ENCODE results near the gene SFMBT2. TPM values are rescaled to one million over a fixed set of nuclear protein-coding genes. Genes with fewer than 3 reads are reported as not detected.

The SFMBT2 gene
- total RNA-seq, 2 experiments from 2014 or later = 7.9 to 8.3 TPM

DNA sequence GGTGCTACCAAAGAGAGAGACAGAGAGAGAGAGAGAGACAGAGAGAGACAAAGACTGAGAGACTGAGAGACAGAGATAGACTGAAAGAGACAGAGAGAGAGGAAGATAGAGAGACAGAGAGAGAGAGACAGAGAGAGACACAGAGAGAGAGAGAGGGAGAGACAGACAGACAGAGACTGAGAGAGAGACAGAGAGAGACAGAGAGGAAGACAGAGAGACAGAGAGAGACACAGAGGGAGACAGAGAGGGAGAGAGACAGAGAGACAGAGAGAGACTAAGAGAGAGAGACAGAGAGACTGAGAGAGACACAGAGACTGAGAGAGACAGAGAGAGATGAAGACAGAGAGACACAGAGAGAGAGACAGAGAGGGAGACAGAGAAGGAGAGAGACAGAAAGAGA lies 91.2 kb downstream of the SFMBT2 start:
- peaks cover 11% of the 10 kb centered on the region for H3K4me1 ChIP-seq (ENCODE audit: insufficient read depth, low read length, poor library complexity, severe bottlenecking)
- intact Hi-C loops (cut with micrococcal nuclease; ENCODE audit: unreplicated experiment) = no loop called here
- CTCF ChIA-PET (ENCODE audit: unreplicated experiment) = no interaction called here

DNA sequence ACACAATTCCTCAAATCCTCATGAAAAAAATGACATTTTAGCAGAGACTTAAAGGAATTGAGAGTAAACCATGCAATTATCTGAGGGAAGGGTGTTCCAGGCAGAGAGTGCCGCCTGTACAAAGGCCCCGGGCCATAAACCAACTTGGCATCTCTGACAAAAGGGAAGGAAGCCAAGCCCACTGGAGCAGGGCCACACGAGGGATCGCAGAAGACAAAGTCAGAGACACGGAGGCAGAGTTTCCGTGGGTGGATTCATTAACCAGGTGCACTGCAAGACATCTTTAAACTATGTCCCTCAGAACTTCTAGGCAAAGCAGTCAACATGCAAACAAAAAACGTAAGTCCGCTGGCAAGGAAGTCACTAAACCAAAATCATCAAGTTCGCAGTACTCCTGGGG lies 92.0 kb downstream of the SFMBT2 start:
- POLR2A ChIA-PET = interaction anchor here (1.0 kb wide), 1 partner anchor 11 kb away, joined by 3 read pairs; no protein-coding TSS in a partner anchor
- peaks cover 11% of the 10 kb centered on the region; the same call in 1 of the 2 replicates for H3K36me3 ChIP-seq (ENCODE audit: insufficient read depth, low read length)
- no peaks in the 10 kb centered on the region for H4K20me1 ChIP-seq (ENCODE audit: insufficient read depth, low read length)
- no peak overlapping the region for H3K4me3 ChIP-seq (ENCODE audit: low read depth, low read length, poor library complexity, severe bottlenecking)
- H3K79me2 ChIP-seq (ENCODE audit: insufficient read depth, low read depth, low read length) = no peaks in the 10 kb centered on the region
- H3K4me2 ChIP-seq (ENCODE audit: low read length) = peak overlapping the region; percentile 10; the same call in 1 of the 2 replicates
- H3K4me1 ChIP-seq (ENCODE audit: insufficient read depth, low read length, poor library complexity, severe bottlenecking) = peaks cover 11% of the 10 kb centered on the region
- intact Hi-C loops (cut with micrococcal nuclease; ENCODE audit: unreplicated experiment) = no loop called here
- no TSS peak for BruUV-seq (replicated peaks)
- H3K27ac ChIP-seq (ENCODE audit: low read depth, low read length, poor library complexity, severe bottlenecking) = no peak overlapping the region
- H3K9me2 ChIP-seq (ENCODE audit: insufficient read depth, low read length) = no peaks in the 10 kb centered on the region
- no peak overlapping the region for H2AFZ ChIP-seq (ENCODE audit: low read length)
- peak; percentile 15 for DNase-seq (ENCODE audit: low spot score)
- peaks cover 15% of the 10 kb centered on the region; the same call in 1 of the 2 replicates for H3K9me3 ChIP-seq (ENCODE audit: low read length)
- CTCF ChIA-PET (ENCODE audit: unreplicated experiment) = no interaction called here
- TF ChIP-seq EZH2phosphoT487 (IDR thresholded peaks at IDR 0.05; ENCODE audit: borderline replicate concordance, low read depth, low read length) = no peak
- TF ChIP-seq, protein P1, sequence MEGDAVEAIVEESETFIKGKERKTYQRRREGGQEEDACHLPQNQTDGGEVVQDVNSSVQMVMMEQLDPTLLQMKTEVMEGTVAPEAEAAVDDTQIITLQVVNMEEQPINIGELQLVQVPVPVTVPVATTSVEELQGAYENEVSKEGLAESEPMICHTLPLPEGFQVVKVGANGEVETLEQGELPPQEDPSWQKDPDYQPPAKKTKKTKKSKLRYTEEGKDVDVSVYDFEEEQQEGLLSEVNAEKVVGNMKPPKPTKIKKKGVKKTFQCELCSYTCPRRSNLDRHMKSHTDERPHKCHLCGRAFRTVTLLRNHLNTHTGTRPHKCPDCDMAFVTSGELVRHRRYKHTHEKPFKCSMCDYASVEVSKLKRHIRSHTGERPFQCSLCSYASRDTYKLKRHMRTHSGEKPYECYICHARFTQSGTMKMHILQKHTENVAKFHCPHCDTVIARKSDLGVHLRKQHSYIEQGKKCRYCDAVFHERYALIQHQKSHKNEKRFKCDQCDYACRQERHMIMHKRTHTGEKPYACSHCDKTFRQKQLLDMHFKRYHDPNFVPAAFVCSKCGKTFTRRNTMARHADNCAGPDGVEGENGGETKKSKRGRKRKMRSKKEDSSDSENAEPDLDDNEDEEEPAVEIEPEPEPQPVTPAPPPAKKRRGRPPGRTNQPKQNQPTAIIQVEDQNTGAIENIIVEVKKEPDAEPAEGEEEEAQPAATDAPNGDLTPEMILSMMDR (conservative IDR thresholded peaks at IDR 0.05; ENCODE audit: low read length) = no peak

More for the DNA sequence above, 91.2 kb downstream of the SFMBT2 start:
- DNase-seq (ENCODE audit: low spot score) = no peak
- H3K27ac ChIP-seq (ENCODE audit: low read depth, low read length, poor library complexity, severe bottlenecking) = no peak overlapping the region
- no peak for TF ChIP-seq EZH2phosphoT487 (IDR thresholded peaks at IDR 0.05; ENCODE audit: borderline replicate concordance, low read depth, low read length)
- TF ChIP-seq, protein P1 (conservative IDR thresholded peaks at IDR 0.05; ENCODE audit: low read length) = no peak
- H3K36me3 ChIP-seq (ENCODE audit: insufficient read depth, low read length) = peaks cover 11% of the 10 kb centered on the region; the same call in 1 of the 2 replicates
- peaks cover 15% of the 10 kb centered on the region; the same call in 1 of the 2 replicates for H3K9me3 ChIP-seq (ENCODE audit: low read length)
- no peak overlapping the region for H3K4me3 ChIP-seq (ENCODE audit: low read depth, low read length, poor library complexity, severe bottlenecking)
- H4K20me1 ChIP-seq (ENCODE audit: insufficient read depth, low read length) = no peaks in the 10 kb centered on the region
- no TSS peak for BruUV-seq (replicated peaks)
- no peaks in the 10 kb centered on the region for H3K9me2 ChIP-seq (ENCODE audit: insufficient read depth, low read length)
- no peak overlapping the region for H2AFZ ChIP-seq (ENCODE audit: low read length)
- no peaks in the 10 kb centered on the region for H3K79me2 ChIP-seq (ENCODE audit: insufficient read depth, low read depth, low read length)
- POLR2A ChIA-PET = interaction anchor here (1.0 kb wide), 1 partner anchor 12 kb away, joined by 3 read pairs; no protein-coding TSS in a partner anchor
- peak overlapping the region; percentile 10; the same call in 1 of the 2 replicates for H3K4me2 ChIP-seq (ENCODE audit: low read length)

DNA sequence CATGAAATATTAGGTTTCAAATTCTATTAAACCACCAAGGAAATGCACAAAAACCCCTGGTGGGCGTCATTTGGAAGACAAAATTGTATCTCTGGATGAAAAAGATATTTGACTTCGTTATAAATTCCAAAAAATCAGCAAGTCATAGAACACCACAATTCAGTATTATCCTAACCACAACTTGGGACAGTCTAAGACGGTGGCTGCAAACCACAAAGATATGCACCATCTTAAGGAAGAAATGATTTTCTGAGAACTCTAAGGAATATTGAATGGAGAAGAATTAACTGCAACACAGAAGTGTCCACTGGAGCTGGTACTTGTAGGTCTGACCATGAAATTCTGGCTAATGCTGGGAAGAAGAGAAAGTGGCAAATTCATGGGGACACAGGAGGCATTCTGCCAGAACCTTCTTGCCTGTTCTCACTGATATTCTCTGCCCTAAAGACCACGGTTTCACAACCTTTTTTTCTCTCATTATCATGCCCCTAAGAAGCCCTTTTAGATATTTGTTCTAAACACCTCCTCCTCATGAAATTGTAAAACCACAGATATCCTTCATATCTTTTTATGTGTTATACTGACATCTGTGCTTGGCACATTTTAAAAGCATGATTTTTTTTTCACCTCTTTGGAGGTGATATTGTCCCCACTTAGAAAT lies 92.9 kb downstream of the SFMBT2 start:
- TF ChIP-seq EZH2phosphoT487 (IDR thresholded peaks at IDR 0.05; ENCODE audit: borderline replicate concordance, low read depth, low read length) = no peak
- Histone ChIP-seq H3K4me3 (ENCODE audit: low read depth, low read length, poor library complexity, severe bottlenecking) (no peak overlapping the region), H3K9me3 (ENCODE audit: low read length) (peaks cover 14% of the 10 kb centered on the region; the same call in 1 of the 2 replicates), H2AFZ (ENCODE audit: low read length) (no peak overlapping the region), H4K20me1 (ENCODE audit: insufficient read depth, low read length) (no peaks in the 10 kb centered on the region), H3K4me1 (ENCODE audit: insufficient read depth, low read length, poor library complexity, severe bottlenecking) (peaks cover 11% of the 10 kb centered on the region), H3K36me3 (ENCODE audit: insufficient read depth, low read length) (peaks cover 11% of the 10 kb centered on the region; the same call in 1 of the 2 replicates), H3K79me2 (ENCODE audit: insufficient read depth, low read depth, low read length) (no peaks in the 10 kb centered on the region), H3K27ac (ENCODE audit: low read depth, low read length, poor library complexity, severe bottlenecking) (no peak overlapping the region), H3K4me2 (ENCODE audit: low read length) (no peak overlapping the region), H3K9me2 (ENCODE audit: insufficient read depth, low read length) (no peaks in the 10 kb centered on the region)
- BruUV-seq (replicated peaks) = no TSS peak
- intact Hi-C loops (cut with micrococcal nuclease; ENCODE audit: unreplicated experiment) = no loop called here
- DNase-seq (ENCODE audit: low spot score) = no peak
- CTCF ChIA-PET (ENCODE audit: unreplicated experiment) = no interaction called here
- POLR2A ChIA-PET = interaction anchor here (0.6 kb wide), 1 partner anchor 152 kb away, joined by 3 read pairs; no protein-coding TSS in a partner anchor

Measured in OCI-LY7 (cell line).